ENCODE results near the gene DAZL. TPM values are rescaled to one million over a fixed set of nuclear protein-coding genes. Genes with fewer than 3 reads are reported as not detected.

DAZL gene
- total and polyA plus RNA-seq, 8 donors, result not detected

- Histone ChIP-seq H3K36me3 (no peaks in the 10 kb centered on the region), H3K27ac (no peak overlapping the region), H3K4me1 (no peaks in the 10 kb centered on the region), H3K9me3 (no peaks in the 10 kb centered on the region), H3K27me3 (no peaks in the 10 kb centered on the region), H3K4me3 (no peak overlapping the region)
- intact Hi-C loops (cut with DNase I), result no loop called here
- ATAC-seq (no peak), DNase-seq (no peak), FAIRE-seq (no peak)
- WGBS, 2 donors, result 74 to 79% methylated on average over 5 of the region's 5 CpGs
- TF ChIP-seq CTCF (IDR thresholded peaks at IDR 0.05), result no peak
Observed at GRCh38 chr3:16583551-16583950, 21.7 kb downstream of the DAZL start.

GRCh38 chr3:16570113-16570512, 35.1 kb downstream of the DAZL start:
- Histone ChIP-seq H3K9me3 (no peaks in the 10 kb centered on the region), H3K27ac (no peak overlapping the region), H3K4me3 (no peak overlapping the region), H3K27me3 (no peaks in the 10 kb centered on the region), H3K4me1 (no peaks in the 10 kb centered on the region), H3K36me3 (no peaks in the 10 kb centered on the region)
- no peak for TF ChIP-seq CTCF (IDR thresholded peaks at IDR 0.05)
- DNase-seq, result no peak
- no peak for ATAC-seq
- WGBS, 2 donors, result 52 to 54% methylated on average over 4 of the region's 4 CpGs
- intact Hi-C loops (cut with DNase I), result no loop called here
- peak; percentile 20 for FAIRE-seq

GRCh38 chr3:16568532-16568931, 36.7 kb downstream of the DAZL start:
- WGBS, 2 donors, result 83 to 96% methylated on average over 2 of the region's 2 CpGs
- Histone ChIP-seq H3K27me3 (no peaks in the 10 kb centered on the region), H3K9me3 (no peaks in the 10 kb centered on the region), H3K36me3 (no peaks in the 10 kb centered on the region), H3K4me3 (no peak overlapping the region), H3K4me1 (no peaks in the 10 kb centered on the region), H3K27ac (no peak overlapping the region)
- FAIRE-seq (no peak), ATAC-seq (no peak), DNase-seq (no peak)
- intact Hi-C loops (cut with DNase I), result no loop called here
- TF ChIP-seq CTCF (IDR thresholded peaks at IDR 0.05), result no peak

GRCh38 chr3:16568115-16568514, 37.1 kb downstream of the DAZL start:
- no peaks in the 10 kb centered on the region for H3K27me3 ChIP-seq
- no peak overlapping the region for H3K27ac ChIP-seq
- no peaks in the 10 kb centered on the region for H3K36me3 ChIP-seq
- no peak for TF ChIP-seq CTCF (IDR thresholded peaks at IDR 0.05)
- ATAC-seq (no peak), DNase-seq (no peak), FAIRE-seq (no peak)
- 36 to 40% methylated on average over 2 of the region's 2 CpGs for WGBS, 2 donors
- no peak overlapping the region for H3K4me3 ChIP-seq
- no peaks in the 10 kb centered on the region for H3K9me3 ChIP-seq
- intact Hi-C loops (cut with DNase I), result no loop called here
- H3K4me1 ChIP-seq, result no peaks in the 10 kb centered on the region

GRCh38 chr3:16559653-16560365, 45.4 kb downstream of the DAZL start:
- ATAC-seq (no peak), FAIRE-seq (no peak), DNase-seq (no peak)
- WGBS, 2 donors, result 72 to 84% methylated on average over 5 of the region's 5 CpGs
- no peaks in the 10 kb centered on the region for H3K9me3 ChIP-seq
- no peak overlapping the region for H3K27ac ChIP-seq
- no peak for TF ChIP-seq CTCF (IDR thresholded peaks at IDR 0.05)
- H3K27me3 ChIP-seq, result no peaks in the 10 kb centered on the region
- no peak overlapping the region for H3K4me3 ChIP-seq
- no peaks in the 10 kb centered on the region for H3K4me1 ChIP-seq
- no peaks in the 10 kb centered on the region for H3K36me3 ChIP-seq
- intact Hi-C loops (cut with DNase I), result loop anchor here in 1 of 3 donors (10.0 kb wide), 1 partner anchor 275 kb away; no protein-coding TSS in a partner anchor
